GM12878 (cell line): ENCODE results near the gene CSTPP1.

Experiments used
- CTCF ChIP-seq, 3 experiments: IDR thresholded peaks in 2 of 3; conservative IDR thresholded peaks in 1 of 3; 2 replicates each; pipeline ENCODE4 v1.5.1; 2011; ENCODE audit warnings: low read depth in 3 of 3, low read length in 3 of 3, mild to moderate bottlenecking in 3 of 3, control low read depth in 2 of 3, moderate library complexity in 2 of 3, inconsistent platforms in 1 of 3, mixed read lengths in 1 of 3; ENCODE audit not compliant: control insufficient read depth in 2 of 3, insufficient read depth in 1 of 3; ENCODE audit errors: extremely low read depth in 1 of 3
- DPF2 ChIP-seq: fragments of 450-650 bp; IDR thresholded peaks from 2 replicates; pipeline ENCODE4 v1.6.1; 2017; ENCODE audit warnings: mild to moderate bottlenecking
- EP300 ChIP-seq, 2 experiments: fragments of 150-350 bp in 1 of 2; IDR thresholded peaks; 2 replicates each; pipeline ENCODE4 v1.6.1; 2011 to 2012; ENCODE audit warnings: low read depth in 2 of 2, low read length in 2 of 2, borderline replicate concordance in 1 of 2, improper control_type of control experiment in 1 of 2, inconsistent platforms in 1 of 2; ENCODE audit not compliant: control insufficient read depth in 1 of 2
- EZH2 ChIP-seq: IDR thresholded peaks from 2 replicates; pipeline ENCODE4 v1.6.1; 2012; ENCODE audit warnings: low read depth, mild to moderate bottlenecking, control low read depth, inconsistent platforms, low read length, borderline replicate concordance; ENCODE audit not compliant: control insufficient read depth
- FOS ChIP-seq: IDR thresholded peaks from 3 replicates; pipeline ENCODE4 v1.6.1; 2011; ENCODE audit warnings: borderline replicate concordance; ENCODE audit not compliant: insufficient read length; ENCODE audit errors: extremely low read depth
- GABPA ChIP-seq: IDR thresholded peaks from 2 replicates; pipeline ENCODE4 v1.6.1; 2014; ENCODE audit warnings: antibody characterized with exemption, low read depth, mild to moderate bottlenecking, inconsistent platforms
- PAX8 ChIP-seq: fragments of 450-650 bp; IDR thresholded peaks from 2 replicates; pipeline ENCODE4 v1.6.1; 2017; ENCODE audit warnings: mild to moderate bottlenecking, moderate library complexity
- POLR2A ChIP-seq: IDR thresholded peaks from 2 replicates; pipeline ENCODE4 v1.6.1; 2011; ENCODE audit warnings: low read depth, mild to moderate bottlenecking, low read length
- POLR2AphosphoS5 ChIP-seq: IDR thresholded peaks from 2 replicates; pipeline ENCODE4 v1.6.1; 2011; ENCODE audit warnings: mild to moderate bottlenecking, low read length, inconsistent platforms
- SMARCA5 ChIP-seq: fragments of 450-650 bp; IDR thresholded peaks from 2 replicates; pipeline ENCODE4 v1.6.1; 2017; ENCODE audit warnings: mild to moderate bottlenecking
- TARDBP ChIP-seq: IDR thresholded peaks from 2 replicates; pipeline ENCODE4 v1.6.1; 2016; ENCODE audit warnings: borderline replicate concordance
- YY1 ChIP-seq: IDR thresholded peaks from 2 replicates; pipeline ENCODE4 v1.6.1; 2011; ENCODE audit warnings: low read depth, mild to moderate bottlenecking, low read length
- TF ChIP-seq, protein P1 (sequence below): fragments of 450-650 bp; IDR thresholded peaks from 2 replicates; pipeline ENCODE4 v1.6.1; 2017; ENCODE audit warnings: mild to moderate bottlenecking, moderate library complexity

GRCh38 chr11:47109051-47109726 is 172.6 kb downstream of the CSTPP1 start:
- TF ChIP-seq, protein P1, sequence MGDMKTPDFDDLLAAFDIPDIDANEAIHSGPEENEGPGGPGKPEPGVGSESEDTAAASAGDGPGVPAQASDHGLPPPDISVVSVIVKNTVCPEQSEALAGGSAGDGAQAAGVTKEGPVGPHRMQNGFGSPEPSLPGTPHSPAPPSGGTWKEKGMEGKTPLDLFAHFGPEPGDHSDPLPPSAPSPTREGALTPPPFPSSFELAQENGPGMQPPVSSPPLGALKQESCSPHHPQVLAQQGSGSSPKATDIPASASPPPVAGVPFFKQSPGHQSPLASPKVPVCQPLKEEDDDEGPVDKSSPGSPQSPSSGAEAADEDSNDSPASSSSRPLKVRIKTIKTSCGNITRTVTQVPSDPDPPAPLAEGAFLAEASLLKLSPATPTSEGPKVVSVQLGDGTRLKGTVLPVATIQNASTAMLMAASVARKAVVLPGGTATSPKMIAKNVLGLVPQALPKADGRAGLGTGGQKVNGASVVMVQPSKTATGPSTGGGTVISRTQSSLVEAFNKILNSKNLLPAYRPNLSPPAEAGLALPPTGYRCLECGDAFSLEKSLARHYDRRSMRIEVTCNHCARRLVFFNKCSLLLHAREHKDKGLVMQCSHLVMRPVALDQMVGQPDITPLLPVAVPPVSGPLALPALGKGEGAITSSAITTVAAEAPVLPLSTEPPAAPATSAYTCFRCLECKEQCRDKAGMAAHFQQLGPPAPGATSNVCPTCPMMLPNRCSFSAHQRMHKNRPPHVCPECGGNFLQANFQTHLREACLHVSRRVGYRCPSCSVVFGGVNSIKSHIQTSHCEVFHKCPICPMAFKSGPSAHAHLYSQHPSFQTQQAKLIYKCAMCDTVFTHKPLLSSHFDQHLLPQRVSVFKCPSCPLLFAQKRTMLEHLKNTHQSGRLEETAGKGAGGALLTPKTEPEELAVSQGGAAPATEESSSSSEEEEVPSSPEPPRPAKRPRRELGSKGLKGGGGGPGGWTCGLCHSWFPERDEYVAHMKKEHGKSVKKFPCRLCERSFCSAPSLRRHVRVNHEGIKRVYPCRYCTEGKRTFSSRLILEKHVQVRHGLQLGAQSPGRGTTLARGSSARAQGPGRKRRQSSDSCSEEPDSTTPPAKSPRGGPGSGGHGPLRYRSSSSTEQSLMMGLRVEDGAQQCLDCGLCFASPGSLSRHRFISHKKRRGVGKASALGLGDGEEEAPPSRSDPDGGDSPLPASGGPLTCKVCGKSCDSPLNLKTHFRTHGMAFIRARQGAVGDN = no peak
- TF ChIP-seq SMARCA5 (no peak), POLR2A (no peak), EZH2 (no peak), FOS (no peak), YY1 (no peak), DPF2 (no peak), PAX8 (no peak), GABPA (no peak), POLR2AphosphoS5 (no peak), EP300 (IDR thresholded peaks at IDR 0.05; ENCODE audit: borderline replicate concordance in 1 of 2, control insufficient read depth in 1 of 2, low read depth in 2 of 2, low read length in 2 of 2) (no peak), CTCF (IDR thresholded peaks at IDR 0.05 in 2 of 3, conservative IDR thresholded peaks at IDR 0.05 in 1 of 3; ENCODE audit: control insufficient read depth in 2 of 3, extremely low read depth in 1 of 3, insufficient read depth in 1 of 3, low read depth in 3 of 3, low read length in 3 of 3) (no peak), TARDBP (no peak)
